ENCODE results near the gene IGFL2. TPM values are rescaled to one million over a fixed set of nuclear protein-coding genes. Genes with fewer than 3 reads are reported as not detected.

IGFL2 gene
- total and polyA plus RNA-seq, 2 of the 4 experiments (the other 2 are of a cell fraction): not detected

- Histone ChIP-seq H2AFZ (replicated peaks; ENCODE audit: low read length, poor library complexity) (no peak overlapping the region), H2BK5ac (ENCODE audit: low read depth, low read length, poor library complexity, severe bottlenecking) (no peak overlapping the region), H2BK20ac (ENCODE audit: low read depth, low read length) (no peak overlapping the region), H4K20me1 (ENCODE audit: insufficient read depth, low read length) (no peaks in the 10 kb centered on the region), H2BK15ac (ENCODE audit: low read depth, low read length) (no peak overlapping the region), H3K4ac (ENCODE audit: low read depth, low read length) (no peak overlapping the region), H3K9ac (ENCODE audit: low read depth, low read length) (no peak overlapping the region), H3K27me3 (ENCODE audit: control insufficient read depth, insufficient read depth, low read length) (peaks cover 47% of the 10 kb centered on the region), H3K18ac (ENCODE audit: low read depth, low read length) (no peak overlapping the region), H4K5ac (ENCODE audit: low read depth, low read length) (no peak overlapping the region), H3K56ac (ENCODE audit: extremely low read depth, insufficient read depth, low read length) (no peak overlapping the region), H3K23ac (ENCODE audit: low read depth, low read length) (no peak overlapping the region), H3K4me1 (ENCODE audit: control insufficient read depth, insufficient read depth, low read length) (no peaks in the 10 kb centered on the region), H3K14ac (replicated peaks; ENCODE audit: low read depth, low read length) (no peak overlapping the region), H3K4me2 (ENCODE audit: low read depth, low read length) (no peak overlapping the region), H3K36me3 (ENCODE audit: control insufficient read depth, insufficient read depth, low read length) (no peaks in the 10 kb centered on the region), H2AK9ac (replicated peaks; ENCODE audit: low read depth, low read length, poor library complexity) (no peak overlapping the region), H3K79me1 (ENCODE audit: low read depth in 1 of 2, low read length in 2 of 2) (no peaks in the 10 kb centered on the region), H2AK5ac (ENCODE audit: low read depth, low read length) (no peak overlapping the region), H4K91ac (ENCODE audit: insufficient read depth, low read depth, low read length) (no peak overlapping the region), H3K4me3 (ENCODE audit: insufficient read depth, low read depth, low read length) (no peak overlapping the region), H2BK120ac (ENCODE audit: low read depth, low read length) (no peak overlapping the region), H4K8ac (ENCODE audit: low read depth in 2 of 2, low read length in 2 of 2) (no peak overlapping the region), H3K9me1 (ENCODE audit: insufficient read depth, low read length) (no peaks in the 10 kb centered on the region), H3K9me3 (ENCODE audit: control insufficient read depth, insufficient read depth, low read length) (no peaks in the 10 kb centered on the region), H3K27ac (ENCODE audit: insufficient read depth, low read length) (no peak overlapping the region)
- dilution Hi-C loops (cut with HindIII; ENCODE audit: low sequenced_read_pairs, unreplicated experiment): no loop called here
- no peak for DNase-seq
- in situ Hi-C loops (cut with MboI; ENCODE audit: low sequenced_read_pairs): no loop called here
- WGBS, 2 experiments (ENCODE audit: extremely low coverage in 2 of 2, insufficient read length in 1 of 2): no CpG with 5 or more reads among the region's 1 CpG
- ATAC-seq (ENCODE audit: low read depth): no peak
- intact Hi-C loops (cut with micrococcal nuclease): no loop called here
- ChIA-PET POLR2A (ENCODE audit: unreplicated experiment) (no interaction called here), CTCF (no interaction called here)
- BruUV-seq (replicated peaks): no TSS peak
- TF ChIP-seq USF2 (IDR thresholded peaks at IDR 0.05; ENCODE audit: low read depth, low read length): no peak
These were observed 62.6 kb downstream of the IGFL2 start for GRCh38 chr19:46210669-46211068.

Other genes with a start within 250 kb of the IGFL2 start
- gene MYPOP, start 245.6 kb upstream of the IGFL2 start, total RNA-seq (2012; rRNA removed): 0.28 and 0.36 TPM in 2 replicates
- 2.8 and 3.1 TPM in 2 replicates for gene MYPOP, start 245.6 kb upstream of the IGFL2 start, polyA plus RNA-seq (2012; rRNA removed)
- not detected in 2 replicates for gene NANOS2, start 233.5 kb upstream of the IGFL2 start, total RNA-seq (2012; rRNA removed)
- gene NANOS2, start 233.5 kb upstream of the IGFL2 start, polyA plus RNA-seq (2012; rRNA removed): not detected in 2 replicates
- gene NOVA2, start 174.4 kb upstream of the IGFL2 start, total RNA-seq (2012; rRNA removed): not detected in 2 replicates
- 0.03 TPM in 1 of 2 replicates, not detected in the other for gene NOVA2, start 174.4 kb upstream of the IGFL2 start, polyA plus RNA-seq (2012; rRNA removed)
- gene CCDC61, start 152.8 kb upstream of the IGFL2 start, total RNA-seq (2012; rRNA removed): 3.2 and 3.6 TPM in 2 replicates
- gene CCDC61, start 152.8 kb upstream of the IGFL2 start, polyA plus RNA-seq (2012; rRNA removed): 9.1 and 10.0 TPM in 2 replicates
- gene PGLYRP1, start 125.2 kb upstream of the IGFL2 start, total RNA-seq (2012; rRNA removed): not detected in 2 replicates
- gene PGLYRP1, start 125.2 kb upstream of the IGFL2 start, polyA plus RNA-seq (2012; rRNA removed): not detected in 2 replicates
- gene IGFL4, start 107.2 kb upstream of the IGFL2 start, total RNA-seq (2012; rRNA removed): not detected in 2 replicates
- gene IGFL4, start 107.2 kb upstream of the IGFL2 start, polyA plus RNA-seq (2012; rRNA removed): not detected in 2 replicates
- not detected in 2 replicates for gene IGFL3, start 23.6 kb upstream of the IGFL2 start, total RNA-seq (2012; rRNA removed)
- gene IGFL3, start 23.6 kb upstream of the IGFL2 start, polyA plus RNA-seq (2012; rRNA removed): not detected in 2 replicates
- not detected in 2 replicates for gene IGFL1, start 81.5 kb downstream of the IGFL2 start, total RNA-seq (2012; rRNA removed)
- gene IGFL1, start 81.5 kb downstream of the IGFL2 start, polyA plus RNA-seq (2012; rRNA removed): not detected in 2 replicates
- not detected in 2 replicates for gene HIF3A, start 148.8 kb downstream of the IGFL2 start, total RNA-seq (2012; rRNA removed)
- gene HIF3A, start 148.8 kb downstream of the IGFL2 start, polyA plus RNA-seq (2012; rRNA removed): 0.02 and 0.19 TPM in 2 replicates
- 68.9 and 80.5 TPM in 2 replicates for gene PPP5C, start 198.8 kb downstream of the IGFL2 start, total RNA-seq (2012; rRNA removed)
- gene PPP5C, start 198.8 kb downstream of the IGFL2 start, polyA plus RNA-seq (2012; rRNA removed): 128 and 133 TPM in 2 replicates

Measured in IMR-90 (cell line).